Mesenchymal stem cell (in vitro differentiated cells and primary cell): Measurements from ENCODE around the gene GTPBP8.

Experiments
- DNase-seq: peaks from one replicate; pipeline ENCODE4 v3.0.0-alpha.2; 2013
- H2AFZ ChIP-seq: one replicate; pipeline ENCODE4 v1.6.1; 2013; ENCODE audit warnings: low read depth, mild to moderate bottlenecking, control low read depth, inconsistent platforms, low read length, moderate library complexity
- H2AK5ac ChIP-seq: 2 replicates; pipeline ENCODE4 v1.6.1; 2013; ENCODE audit warnings: low read length, moderate library complexity, mild to moderate bottlenecking, inconsistent platforms; ENCODE audit not compliant: severe bottlenecking
- H2BK120ac ChIP-seq: one replicate; pipeline ENCODE4 v1.6.1; 2013; ENCODE audit warnings: low read depth, mild to moderate bottlenecking, inconsistent platforms, low read length, moderate library complexity
- H2BK12ac ChIP-seq, 2 experiments: one replicate each; pipeline ENCODE4 v1.6.1; 2013; ENCODE audit warnings: inconsistent platforms in 2 of 2, low read length in 2 of 2, mild to moderate bottlenecking in 2 of 2, moderate library complexity in 2 of 2, control low read depth in 1 of 2
- H2BK15ac ChIP-seq: one replicate; pipeline ENCODE4 v1.6.1; 2013; ENCODE audit warnings: mild to moderate bottlenecking, low read depth, inconsistent platforms; ENCODE audit not compliant: poor library complexity, severe bottlenecking
- H2BK5ac ChIP-seq: 2 replicates; pipeline ENCODE4 v1.6.1; 2013; ENCODE audit warnings: low read depth, mild to moderate bottlenecking, low read length, control low read depth, inconsistent platforms; ENCODE audit not compliant: poor library complexity, severe bottlenecking
- H3K14ac ChIP-seq, 2 experiments: one replicate each; pipeline ENCODE4 v1.6.1; 2013; ENCODE audit warnings: inconsistent platforms in 2 of 2, low read length in 2 of 2, control low read depth in 1 of 2, mild to moderate bottlenecking in 1 of 2, moderate library complexity in 1 of 2
- H3K18ac ChIP-seq, 2 experiments: one replicate each; pipeline ENCODE4 v1.6.1; 2013; ENCODE audit warnings: inconsistent platforms in 2 of 2, low read length in 2 of 2, control low read depth in 1 of 2, low read depth in 1 of 2, mild to moderate bottlenecking in 1 of 2
- H3K23ac ChIP-seq, 2 experiments: one replicate each; pipeline ENCODE4 v1.6.1; 2013; ENCODE audit warnings: inconsistent platforms in 2 of 2, low read length in 2 of 2, mild to moderate bottlenecking in 2 of 2, moderate library complexity in 2 of 2, control low read depth in 1 of 2
- H3K27ac ChIP-seq: 2 replicates; pipeline ENCODE4 v1.5.1; 2013; ENCODE audit warnings: mild to moderate bottlenecking, moderate library complexity, low read length, control low read depth, inconsistent platforms; ENCODE audit not compliant: poor library complexity, severe bottlenecking
- H3K27me3 ChIP-seq, 2 experiments: 2 replicates each; pipeline versions ENCODE4 v1.6.1 to v1.7.0; 2013; ENCODE audit warnings: low read length in 2 of 2, mild to moderate bottlenecking in 2 of 2, moderate library complexity in 2 of 2, control low read depth in 1 of 2, inconsistent platforms in 1 of 2; ENCODE audit not compliant: control insufficient read depth in 1 of 2, insufficient read depth in 1 of 2
- H3K36me3 ChIP-seq, 2 experiments: 2 replicates each; pipeline versions ENCODE4 v1.6.1 to v1.7.0; 2013; ENCODE audit warnings: low read length in 2 of 2, control low read depth in 1 of 2, inconsistent platforms in 1 of 2, low read depth in 1 of 2, mild to moderate bottlenecking in 1 of 2; ENCODE audit not compliant: insufficient read depth in 2 of 2, control insufficient read depth in 1 of 2
- H3K4ac ChIP-seq, 2 experiments: one replicate each; pipeline ENCODE4 v1.6.1; 2013; ENCODE audit warnings: inconsistent platforms in 2 of 2, low read length in 2 of 2, mild to moderate bottlenecking in 2 of 2, moderate library complexity in 2 of 2, control low read depth in 1 of 2, low read depth in 1 of 2
- H3K4me1 ChIP-seq: 2 replicates; pipeline ENCODE4 v1.6.1; 2013; ENCODE audit warnings: low read depth, low read length, control low read depth; ENCODE audit not compliant: control insufficient read depth, insufficient read depth
- H3K4me2 ChIP-seq: 2 replicates; pipeline ENCODE4 v1.6.1; 2013; ENCODE audit warnings: low read length, mild to moderate bottlenecking, inconsistent platforms; ENCODE audit not compliant: poor library complexity, severe bottlenecking
- H3K4me3 ChIP-seq, 2 experiments: 2 replicates each; pipeline versions ENCODE4 v1.5.1 to v1.7.0; 2013; ENCODE audit warnings: low read length in 2 of 2, mild to moderate bottlenecking in 2 of 2, control low read depth in 1 of 2, low read depth in 1 of 2; ENCODE audit not compliant: insufficient read depth in 1 of 2
- H3K79me1 ChIP-seq: replicated peaks from 2 replicates; pipeline ENCODE4 v1.6.1; 2013; ENCODE audit warnings: mild to moderate bottlenecking, control low read depth, low read length, inconsistent platforms; ENCODE audit not compliant: poor library complexity, severe bottlenecking
- H3K9ac ChIP-seq: 2 replicates; pipeline ENCODE4 v1.7.0; 2013; ENCODE audit warnings: mild to moderate bottlenecking, low read length, moderate library complexity
- H3K9me3 ChIP-seq: 2 replicates; pipeline ENCODE4 v1.7.0; 2013; ENCODE audit warnings: mild to moderate bottlenecking, low read length; ENCODE audit not compliant: control insufficient read depth
- H4K8ac ChIP-seq: one replicate; pipeline ENCODE4 v1.6.1; 2013; ENCODE audit warnings: inconsistent platforms, mild to moderate bottlenecking, low read length, moderate library complexity
- H4K91ac ChIP-seq: one replicate; pipeline ENCODE4 v1.6.1; 2013; ENCODE audit warnings: mild to moderate bottlenecking, low read length, inconsistent platforms
- WGBS: methylation state at CpG from one replicate; pipeline ENCODE4 v1.1.7; 2013; ENCODE audit warnings: mixed read lengths; 5-methylcytosine and 5-hydroxymethylcytosine counted together

The GTPBP8 gene

GRCh38 chr3:112995800-112996199, 5.0 kb downstream of the GTPBP8 start:
- Histone ChIP-seq H3K18ac (no peak overlapping the region), H2BK15ac (no peak overlapping the region), H3K4ac (no peak overlapping the region), H2BK5ac (no peak overlapping the region), H3K27me3 (no peaks in the 10 kb centered on the region), H3K36me3 (peaks cover 0 to 37% of the 10 kb centered on the region in 2 experiments), H3K4me2 (no peak overlapping the region), H2AK5ac (no peak overlapping the region), H3K23ac (no peak overlapping the region), H2BK120ac (no peak overlapping the region), H3K14ac (no peak overlapping the region), H4K8ac (no peak overlapping the region), H3K79me1 (peaks cover 12% of the 10 kb centered on the region), H3K9ac (no peak overlapping the region), H2AFZ (no peak overlapping the region), H3K27ac (no peak overlapping the region), H3K4me1 (peaks cover 2% of the 10 kb centered on the region), H3K4me3 (no peak overlapping the region), H2BK12ac (no peak overlapping the region), H4K91ac (no peak overlapping the region), H3K9me3 (no peaks in the 10 kb centered on the region)
- no peak for DNase-seq
- WGBS, result 93% methylated on average over 3 of the region's 4 CpGs

DNA sequence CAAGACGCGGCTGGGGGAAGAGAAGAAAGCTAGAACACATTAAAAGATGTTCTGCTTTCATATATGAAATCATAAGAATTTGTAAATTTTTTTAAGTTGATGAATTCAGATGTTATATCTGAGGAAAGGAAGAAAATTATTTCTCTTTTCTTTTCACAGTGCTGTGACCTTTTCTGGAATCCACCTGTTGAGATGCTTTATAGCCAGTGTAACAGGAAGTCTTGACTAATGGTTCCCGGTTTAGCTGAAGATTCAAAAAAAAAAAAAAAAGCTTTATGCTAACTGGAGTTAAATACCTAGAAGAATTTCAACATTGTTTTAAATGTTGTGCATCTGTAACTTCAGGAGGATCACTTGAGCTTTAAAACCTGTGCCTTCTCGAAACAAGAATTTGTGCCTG, 9.9 kb downstream of the GTPBP8 start:
- Histone ChIP-seq H3K9ac (no peak overlapping the region), H2AFZ (no peak overlapping the region), H3K36me3 (peaks cover 3 to 80% of the 10 kb centered on the region in 2 experiments), H2BK15ac (no peak overlapping the region), H2AK5ac (no peak overlapping the region), H3K27ac (no peak overlapping the region), H2BK120ac (no peak overlapping the region), H3K4me1 (no peaks in the 10 kb centered on the region), H3K4ac (no peak overlapping the region), H2BK12ac (no peak overlapping the region), H3K23ac (no peak overlapping the region), H2BK5ac (no peak overlapping the region), H4K8ac (no peak overlapping the region), H3K9me3 (no peaks in the 10 kb centered on the region), H3K79me1 (peaks cover 12% of the 10 kb centered on the region), H3K4me2 (no peak overlapping the region), H3K27me3 (no peaks in the 10 kb centered on the region), H4K91ac (no peak overlapping the region), H3K4me3 (no peak overlapping the region), H3K14ac (no peak overlapping the region), H3K18ac (no peak overlapping the region)
- no peak for DNase-seq
- WGBS, result no CpG with 5 or more reads among the region's 4 CpGs

DNA sequence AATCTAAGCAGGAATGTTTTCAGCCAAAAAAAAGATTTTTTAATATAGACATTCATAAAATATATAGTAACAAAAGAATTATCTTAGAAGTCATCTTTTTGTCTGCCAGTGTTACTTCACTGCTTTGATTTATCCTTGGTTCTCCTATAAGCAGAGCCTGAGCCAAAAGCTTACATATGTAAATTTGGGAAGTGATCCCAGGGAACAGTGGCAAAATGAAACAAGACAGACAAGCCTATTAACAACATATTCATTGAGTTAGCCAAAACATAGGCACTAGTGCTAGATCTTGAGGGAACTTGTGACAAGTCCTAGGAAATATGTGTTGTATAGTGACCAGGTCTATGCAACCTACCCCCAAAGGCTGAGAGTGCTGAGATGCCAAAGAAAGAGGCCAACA, 11.3 kb downstream of the GTPBP8 start:
- H2BK120ac ChIP-seq, result no peak overlapping the region
- no peak overlapping the region for H4K91ac ChIP-seq
- no peak overlapping the region for H3K27ac ChIP-seq
- no peak overlapping the region for H3K18ac ChIP-seq
- H3K4ac ChIP-seq, result no peak overlapping the region
- H3K14ac ChIP-seq, result no peak overlapping the region
- peaks cover 3 to 94% of the 10 kb centered on the region in 2 experiments for H3K36me3 ChIP-seq
- H3K4me2 ChIP-seq, result no peak overlapping the region
- no peak overlapping the region for H3K4me3 ChIP-seq
- H3K4me1 ChIP-seq, result no peaks in the 10 kb centered on the region
- no peak overlapping the region for H2AK5ac ChIP-seq
- H4K8ac ChIP-seq, result no peak overlapping the region
- no peaks in the 10 kb centered on the region for H3K27me3 ChIP-seq
- H2BK12ac ChIP-seq, result no peak overlapping the region
- no peak overlapping the region for H3K9ac ChIP-seq
- peaks cover 12% of the 10 kb centered on the region for H3K79me1 ChIP-seq
- no peak overlapping the region for H2BK5ac ChIP-seq
- no peaks in the 10 kb centered on the region for H3K9me3 ChIP-seq
- H2AFZ ChIP-seq, result no peak overlapping the region
- H2BK15ac ChIP-seq, result no peak overlapping the region
- no peak overlapping the region for H3K23ac ChIP-seq
- no peak for DNase-seq

DNA sequence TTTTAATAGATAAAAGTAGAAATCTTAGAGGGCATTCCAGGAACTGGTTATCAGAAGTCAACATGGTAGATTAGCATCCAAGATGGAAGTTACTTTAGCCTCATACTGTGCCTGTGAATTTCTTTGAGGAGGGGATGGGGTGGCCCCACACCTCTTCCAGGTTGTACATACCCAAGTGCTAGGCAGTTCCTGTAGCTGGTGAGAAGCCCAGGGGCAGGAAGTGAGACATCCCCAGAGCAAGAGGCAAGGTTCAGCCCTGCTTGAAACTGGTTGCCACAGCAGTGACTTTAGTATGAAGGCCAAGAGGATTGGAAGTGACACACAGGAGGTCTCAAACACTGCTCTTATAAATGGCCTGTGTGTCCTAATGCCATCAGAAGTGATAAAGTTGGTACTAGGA, 11.9 kb downstream of the GTPBP8 start:
- no peak overlapping the region for H2BK5ac ChIP-seq
- H3K4me1 ChIP-seq, result no peaks in the 10 kb centered on the region
- no peak overlapping the region for H3K18ac ChIP-seq
- H3K79me1 ChIP-seq, result peaks cover 14% of the 10 kb centered on the region
- peaks cover 6 to 98% of the 10 kb centered on the region in 2 experiments for H3K36me3 ChIP-seq
- no peak overlapping the region for H3K4me3 ChIP-seq
- H3K27me3 ChIP-seq, result no peaks in the 10 kb centered on the region
- H4K8ac ChIP-seq, result no peak overlapping the region
- no peak overlapping the region for H2AK5ac ChIP-seq
- H4K91ac ChIP-seq, result no peak overlapping the region
- no peak overlapping the region for H3K14ac ChIP-seq
- H3K23ac ChIP-seq, result no peak overlapping the region
- no peak overlapping the region for H3K27ac ChIP-seq
- no peak overlapping the region for H3K4ac ChIP-seq
- H3K9ac ChIP-seq, result no peak overlapping the region
- H2BK120ac ChIP-seq, result no peak overlapping the region
- H2BK15ac ChIP-seq, result no peak overlapping the region
- no peaks in the 10 kb centered on the region for H3K9me3 ChIP-seq
- no peak for DNase-seq
- H2AFZ ChIP-seq, result no peak overlapping the region
- H3K4me2 ChIP-seq, result no peak overlapping the region
- no peak overlapping the region for H2BK12ac ChIP-seq
